ENCODE data around the gene ATXN7L1. TPM values are rescaled to one million over a fixed set of nuclear protein-coding genes. Genes with fewer than 3 reads are reported as not detected.
A peak's percentile ranks its signal among the peaks of the same experiment; 100 is the strongest.

The ATXN7L1 gene
- total and polyA plus RNA-seq, 4 donors: 4.2 to 22.5 (median 8.5) TPM

GRCh38 chr7:105839266-105839665 is 37.1 kb downstream of the ATXN7L1 start:
- TF ChIP-seq, protein P1, sequence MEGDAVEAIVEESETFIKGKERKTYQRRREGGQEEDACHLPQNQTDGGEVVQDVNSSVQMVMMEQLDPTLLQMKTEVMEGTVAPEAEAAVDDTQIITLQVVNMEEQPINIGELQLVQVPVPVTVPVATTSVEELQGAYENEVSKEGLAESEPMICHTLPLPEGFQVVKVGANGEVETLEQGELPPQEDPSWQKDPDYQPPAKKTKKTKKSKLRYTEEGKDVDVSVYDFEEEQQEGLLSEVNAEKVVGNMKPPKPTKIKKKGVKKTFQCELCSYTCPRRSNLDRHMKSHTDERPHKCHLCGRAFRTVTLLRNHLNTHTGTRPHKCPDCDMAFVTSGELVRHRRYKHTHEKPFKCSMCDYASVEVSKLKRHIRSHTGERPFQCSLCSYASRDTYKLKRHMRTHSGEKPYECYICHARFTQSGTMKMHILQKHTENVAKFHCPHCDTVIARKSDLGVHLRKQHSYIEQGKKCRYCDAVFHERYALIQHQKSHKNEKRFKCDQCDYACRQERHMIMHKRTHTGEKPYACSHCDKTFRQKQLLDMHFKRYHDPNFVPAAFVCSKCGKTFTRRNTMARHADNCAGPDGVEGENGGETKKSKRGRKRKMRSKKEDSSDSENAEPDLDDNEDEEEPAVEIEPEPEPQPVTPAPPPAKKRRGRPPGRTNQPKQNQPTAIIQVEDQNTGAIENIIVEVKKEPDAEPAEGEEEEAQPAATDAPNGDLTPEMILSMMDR (IDR thresholded peaks at IDR 0.05; ENCODE audit: control extremely low read depth, extremely low read depth): no peak
- H3K27ac ChIP-seq (ENCODE audit: low read depth in 1 of 2, low read length in 1 of 2): no peak overlapping the region
- peaks cover 0 to 18% (median 6%) of the 10 kb centered on the region in 5 donors for H3K4me1 ChIP-seq (ENCODE audit: control insufficient read depth in 5 of 5, insufficient read depth in 5 of 5, low read length in 5 of 5)
- H3K4me3 ChIP-seq: no peak overlapping the region
- no peak for DNase-seq
- no peaks in the 10 kb centered on the region for H3K27me3 ChIP-seq (ENCODE audit: control insufficient read depth in 3 of 3, insufficient read depth in 3 of 3, low read length in 2 of 3)
- no peak overlapping the region for H3K9ac ChIP-seq (ENCODE audit: insufficient read depth in 1 of 2, low read length in 2 of 2)
- 78 to 95% methylated on average over 2 of the region's 2 CpGs for WGBS, 2 donors
- no peak for ATAC-seq (ENCODE audit: insufficient read depth, low FRiP score)
- no peaks in the 10 kb centered on the region for H3K9me3 ChIP-seq (ENCODE audit: control insufficient read depth in 4 of 4, insufficient read depth in 3 of 4, low read length in 3 of 4)
- H3K36me3 ChIP-seq (ENCODE audit: control insufficient read depth in 4 of 4, insufficient read depth in 4 of 4, low read length in 4 of 4): no peaks in the 10 kb centered on the region

GRCh38 chr7:105838627-105839231 is 37.7 kb downstream of the ATXN7L1 start:
- H3K27me3 ChIP-seq (ENCODE audit: control insufficient read depth in 3 of 3, insufficient read depth in 3 of 3, low read length in 2 of 3): no peaks in the 10 kb centered on the region
- H3K9me3 ChIP-seq (ENCODE audit: control insufficient read depth in 4 of 4, insufficient read depth in 3 of 4, low read length in 3 of 4): no peaks in the 10 kb centered on the region
- WGBS, 2 donors: 44 to 70% methylated on average over 10 of the region's 10 CpGs
- H3K36me3 ChIP-seq (ENCODE audit: control insufficient read depth in 4 of 4, insufficient read depth in 4 of 4, low read length in 4 of 4): no peaks in the 10 kb centered on the region
- no peak overlapping the region for H3K4me3 ChIP-seq
- DNase-seq (peak; percentile 12 to 36 (median 35)), ATAC-seq (ENCODE audit: insufficient read depth, low FRiP score) (no peak)
- peaks cover 0 to 18% (median 6%) of the 10 kb centered on the region in 5 donors for H3K4me1 ChIP-seq (ENCODE audit: control insufficient read depth in 5 of 5, insufficient read depth in 5 of 5, low read length in 5 of 5)
- H3K27ac ChIP-seq (ENCODE audit: low read depth in 1 of 2, low read length in 1 of 2): no peak overlapping the region
- TF ChIP-seq, protein P1 (IDR thresholded peaks at IDR 0.05; ENCODE audit: control extremely low read depth, extremely low read depth): no peak
- no peak overlapping the region for H3K9ac ChIP-seq (ENCODE audit: insufficient read depth in 1 of 2, low read length in 2 of 2)

DNA sequence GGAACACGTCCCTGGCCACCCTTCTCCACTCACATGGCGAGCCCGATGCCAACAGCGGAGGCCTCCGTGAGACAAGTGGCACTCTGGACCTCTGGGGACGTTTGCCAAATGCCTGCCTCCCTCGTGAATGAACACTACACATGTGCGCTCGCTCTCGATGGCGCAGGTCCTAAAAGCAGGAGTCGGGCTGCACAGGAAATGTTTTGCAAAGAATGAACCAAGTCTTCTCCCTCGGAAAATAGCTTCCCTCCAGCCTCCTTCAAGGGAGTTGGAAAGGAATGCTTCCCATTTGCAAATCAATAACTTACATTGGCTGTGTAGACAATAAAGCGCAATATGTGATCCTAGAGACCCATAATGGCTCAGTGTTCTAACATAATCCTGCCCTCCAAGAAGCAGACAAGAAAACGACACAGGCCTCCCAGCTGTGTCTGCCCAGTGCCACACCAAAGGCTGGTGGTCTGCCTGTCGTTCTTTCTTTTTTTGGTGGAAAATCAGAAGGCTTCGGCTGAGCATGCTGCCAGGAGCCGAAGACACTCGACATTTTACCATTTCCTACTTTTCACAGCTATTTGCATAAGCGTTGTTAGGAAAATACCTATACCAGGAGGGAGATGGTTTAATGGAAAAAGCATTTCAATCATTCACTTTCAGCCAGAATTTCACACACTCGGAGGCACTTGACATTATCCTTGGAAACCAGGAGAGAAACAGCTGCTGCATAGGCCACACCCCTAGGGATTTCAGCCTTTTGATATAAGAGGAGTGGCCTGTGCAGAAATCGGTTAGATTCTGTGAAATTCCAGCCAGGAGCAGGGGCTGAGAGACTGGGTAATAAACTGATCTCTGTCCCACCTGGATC is 38.4 kb downstream of the ATXN7L1 start:
- ATAC-seq (ENCODE audit: insufficient read depth, low FRiP score): no peak
- 64 to 85% methylated on average over 22 of the region's 22 CpGs for WGBS, 2 donors

More for the DNA sequence above, 38.4 kb downstream of the ATXN7L1 start:
- Histone ChIP-seq H3K27me3 (ENCODE audit: control insufficient read depth in 3 of 3, insufficient read depth in 3 of 3, low read length in 2 of 3) (no peaks in the 10 kb centered on the region), H3K4me1 (ENCODE audit: control insufficient read depth in 5 of 5, insufficient read depth in 5 of 5, low read length in 5 of 5) (peaks cover 0 to 18% (median 6%) of the 10 kb centered on the region in 5 donors), H3K36me3 (ENCODE audit: control insufficient read depth in 4 of 4, insufficient read depth in 4 of 4, low read length in 4 of 4) (no peaks in the 10 kb centered on the region), H3K9me3 (ENCODE audit: control insufficient read depth in 4 of 4, insufficient read depth in 3 of 4, low read length in 3 of 4) (no peaks in the 10 kb centered on the region), H3K9ac (ENCODE audit: insufficient read depth in 1 of 2, low read length in 2 of 2) (no peak overlapping the region), H3K27ac (ENCODE audit: low read depth in 1 of 2, low read length in 1 of 2) (no peak overlapping the region), H3K4me3 (no peak overlapping the region)
- TF ChIP-seq, protein P1 (IDR thresholded peaks at IDR 0.05; ENCODE audit: control extremely low read depth, extremely low read depth): no peak
- peak; percentile 43 to 67 (median 53) for DNase-seq

Data from lung (tissue), 12 donors.